Stimulated activated CD8-positive, alpha-beta memory T cell treated with anti-CD3 and anti-CD28 coated beads, Interleukin-7, amount 100 ng/mL, for 4 hours (primary cell): ENCODE data around the gene PDGFB.

Experiments used
- DNase-seq, 2 donors: peaks; one replicate each; pipeline ENCODE4 v3.0.0-alpha.2; 2020; ENCODE audit warnings: low read depth in 2 of 2

The PDGFB gene

DNA sequence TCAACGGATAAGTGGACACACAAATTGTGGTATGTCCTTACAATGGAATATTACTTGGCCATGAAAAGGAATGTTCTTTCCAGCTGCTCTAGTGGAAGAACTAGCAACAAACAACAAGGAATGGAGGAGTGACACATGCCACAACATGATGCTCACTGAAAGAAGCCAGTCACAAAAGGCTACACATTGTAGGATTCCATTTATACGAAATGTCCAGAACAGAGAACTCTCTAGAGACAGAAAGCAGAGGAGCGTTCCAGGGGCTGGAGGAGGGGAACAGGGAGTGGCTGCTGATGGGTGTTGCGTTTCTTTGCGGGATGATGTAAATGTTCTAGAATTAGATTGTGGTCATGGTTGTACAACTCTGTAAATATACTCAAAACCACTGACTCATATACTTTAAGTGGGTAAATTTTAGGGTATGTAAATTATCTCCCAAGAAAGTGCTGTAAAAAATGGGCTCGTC, 32.4 kb upstream of the PDGFB start:
- no peak for DNase-seq

DNA sequence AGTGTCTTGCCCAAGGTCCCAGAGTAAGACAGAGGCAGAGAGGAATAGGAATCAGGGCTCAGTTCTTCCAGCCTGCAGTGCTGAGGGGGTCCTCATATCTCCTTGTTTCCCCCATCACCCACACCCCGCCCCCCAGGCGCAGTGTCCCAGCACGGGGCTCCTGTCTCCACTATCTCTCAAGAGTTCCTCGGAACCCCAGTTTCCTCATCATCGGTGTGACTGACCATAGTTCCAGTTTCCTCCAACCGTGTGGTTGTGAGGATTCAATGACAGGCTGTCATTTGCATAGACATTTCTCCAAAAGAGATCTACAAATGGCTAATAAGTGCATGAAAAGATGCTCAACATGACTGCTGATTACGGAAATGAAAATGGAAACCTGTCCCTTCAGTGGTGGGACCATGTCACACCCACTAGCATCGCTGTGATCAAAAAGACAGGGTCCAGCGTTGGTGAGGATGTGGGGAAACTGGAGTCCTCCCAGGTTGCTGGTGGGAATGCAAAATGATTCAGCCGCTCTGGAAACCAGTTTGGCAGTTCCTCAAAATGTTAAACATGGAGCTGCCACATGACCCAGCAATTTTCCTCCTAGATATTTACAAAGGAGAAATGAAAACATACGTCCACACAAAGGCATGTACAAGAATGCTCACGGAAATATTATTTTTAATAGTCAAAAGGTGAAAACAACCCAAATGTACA, 31.8 kb upstream of the PDGFB start:
- DNase-seq, result no peak

DNA sequence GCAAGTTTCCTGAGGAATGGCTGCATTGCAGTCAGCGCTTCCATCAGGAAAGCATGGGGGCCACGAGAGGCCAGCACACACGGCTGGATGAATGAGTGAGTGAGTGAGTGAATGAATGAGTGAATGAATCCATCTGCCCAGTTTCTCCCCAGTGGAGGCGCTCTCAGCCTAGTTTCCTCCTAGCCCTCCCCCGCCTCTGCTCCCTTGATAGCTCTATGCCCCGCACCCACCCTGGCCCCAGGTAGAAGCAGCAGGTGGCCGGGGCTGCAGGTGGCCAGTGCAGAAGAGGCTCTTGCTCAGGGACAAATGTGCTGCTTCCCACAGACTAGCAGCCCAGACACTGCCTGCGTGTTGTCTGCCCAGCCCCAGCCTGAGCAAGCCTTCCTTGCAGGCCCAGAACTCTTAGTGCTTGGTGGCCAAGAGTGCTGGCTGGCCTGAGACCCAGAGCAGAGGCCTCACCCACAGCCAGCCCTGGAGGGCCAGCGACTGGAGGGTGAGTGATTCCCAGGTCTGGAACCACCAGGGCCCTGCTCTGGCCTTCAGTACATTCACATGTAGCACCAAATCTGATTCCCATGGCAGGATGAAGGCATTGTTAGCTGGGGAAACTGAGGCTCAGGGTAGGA, 31.1 kb upstream of the PDGFB start:
- no peak for DNase-seq

DNA sequence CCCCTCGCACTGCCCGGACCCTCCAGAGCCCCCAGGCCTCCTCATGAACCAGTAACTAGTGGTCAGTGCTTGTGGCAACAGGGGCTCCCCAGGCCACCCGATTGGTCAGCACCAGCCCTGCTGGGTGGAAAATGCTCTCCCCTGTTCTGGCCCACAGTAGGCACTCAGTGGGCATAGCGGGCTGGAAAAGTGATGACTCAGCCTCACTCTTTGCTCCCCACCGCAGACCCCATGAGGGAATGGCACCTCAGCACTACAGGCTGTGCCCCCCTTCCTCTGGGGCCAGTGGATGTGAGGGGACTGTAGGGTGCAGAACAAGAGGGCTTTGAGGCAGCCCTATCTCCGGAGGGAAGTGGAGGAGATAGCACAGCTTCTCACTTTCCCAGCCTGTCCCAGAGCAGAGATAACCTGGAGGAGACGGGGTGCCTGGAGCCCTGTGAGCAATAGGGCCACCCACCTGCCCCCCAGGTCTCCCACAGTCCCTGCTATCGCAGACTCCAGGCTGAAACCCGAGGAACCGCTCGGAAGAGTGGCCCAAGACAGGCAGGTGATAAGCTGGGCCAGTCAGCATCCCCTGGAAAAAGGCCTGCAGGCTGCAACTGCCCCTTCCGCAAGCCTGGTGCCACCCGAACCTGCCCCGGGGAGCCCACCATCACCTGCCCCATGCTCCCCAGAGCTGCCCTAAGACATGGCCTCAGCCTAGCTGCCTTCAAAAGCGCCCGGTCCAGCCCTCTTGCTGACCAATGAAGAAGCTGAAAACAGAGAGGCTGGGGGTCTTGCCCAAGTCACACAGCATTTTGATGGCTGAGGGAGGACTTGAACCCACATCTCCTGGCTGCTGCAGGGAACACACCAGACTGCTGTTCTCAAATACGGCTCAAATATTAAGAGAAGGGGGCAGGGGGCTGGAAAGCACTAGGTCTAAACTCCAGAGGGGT, 29.4 kb upstream of the PDGFB start:
- no peak for DNase-seq

DNA sequence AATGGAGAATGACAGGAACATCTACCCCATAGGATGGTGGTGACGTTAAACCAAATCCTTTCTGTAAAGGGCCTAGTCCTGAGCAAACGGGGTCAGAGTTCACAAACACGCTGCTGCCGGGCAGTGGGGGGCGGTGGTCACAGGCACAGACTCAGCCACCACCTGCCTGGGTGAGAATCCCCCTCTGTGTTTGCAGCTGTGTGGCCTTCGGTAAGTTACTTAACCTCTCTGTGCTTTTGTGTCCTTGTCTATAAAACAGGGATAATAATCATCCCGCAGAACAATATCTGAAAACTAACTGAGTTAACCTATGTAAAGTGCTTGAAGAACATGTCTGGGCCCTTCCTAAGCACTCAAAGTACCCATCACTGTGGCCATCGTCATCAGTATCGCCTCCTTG, 26.0 kb upstream of the PDGFB start:
- DNase-seq, result no peak

DNA sequence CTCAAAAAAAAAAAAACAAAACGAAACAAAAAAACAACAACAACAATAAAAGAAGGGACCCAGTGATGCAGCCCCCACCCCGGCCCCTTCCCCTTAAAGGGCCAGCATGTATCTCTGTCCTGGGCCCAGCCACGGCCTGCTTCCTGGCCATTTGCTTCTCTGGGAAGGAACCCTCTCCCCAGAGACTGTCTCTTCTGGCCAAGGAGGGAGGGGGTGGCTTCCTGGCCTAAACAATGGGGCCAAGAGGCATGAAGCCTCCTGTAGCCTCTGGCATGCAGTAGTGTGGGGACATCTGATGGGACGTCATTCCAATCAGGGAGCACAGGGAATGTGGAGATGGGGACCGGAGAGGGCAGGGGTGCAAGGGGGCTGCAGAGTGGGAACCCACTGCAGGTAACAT, 25.5 kb upstream of the PDGFB start:
- no peak for DNase-seq

DNA sequence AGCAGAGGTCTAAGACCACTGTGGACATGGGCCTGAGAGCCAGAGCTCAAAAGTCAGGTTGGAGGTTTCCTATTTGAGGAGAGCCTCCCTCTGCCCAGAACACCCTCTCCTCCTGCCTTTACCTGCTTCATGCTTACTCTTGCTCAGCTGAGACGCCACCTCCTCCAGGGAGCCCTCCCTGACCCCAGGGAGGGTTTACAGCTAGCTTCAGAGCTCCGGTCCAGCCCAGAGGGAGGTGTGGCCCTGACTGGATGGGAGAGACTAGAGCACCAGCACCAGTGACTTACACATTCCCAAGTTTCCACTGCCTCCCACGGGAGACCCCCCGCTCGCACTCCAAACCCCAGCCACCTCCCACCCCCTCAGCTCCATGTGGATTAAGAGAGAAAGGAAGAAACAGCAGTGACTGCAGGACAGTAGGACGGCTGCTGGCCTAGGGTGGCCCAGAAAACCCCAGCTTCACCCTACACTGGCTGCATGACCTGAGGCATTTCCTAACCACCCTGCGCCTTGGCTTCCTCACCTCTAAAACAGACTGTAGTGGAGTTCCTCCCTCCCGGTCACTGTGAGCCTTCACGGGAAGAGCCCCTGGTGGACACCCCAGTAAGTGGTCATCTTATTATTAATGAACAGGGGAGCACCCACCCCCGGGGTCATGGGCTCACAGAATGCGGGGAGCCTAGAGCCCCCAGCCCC, 24.5 kb upstream of the PDGFB start:
- no peak for DNase-seq

DNA sequence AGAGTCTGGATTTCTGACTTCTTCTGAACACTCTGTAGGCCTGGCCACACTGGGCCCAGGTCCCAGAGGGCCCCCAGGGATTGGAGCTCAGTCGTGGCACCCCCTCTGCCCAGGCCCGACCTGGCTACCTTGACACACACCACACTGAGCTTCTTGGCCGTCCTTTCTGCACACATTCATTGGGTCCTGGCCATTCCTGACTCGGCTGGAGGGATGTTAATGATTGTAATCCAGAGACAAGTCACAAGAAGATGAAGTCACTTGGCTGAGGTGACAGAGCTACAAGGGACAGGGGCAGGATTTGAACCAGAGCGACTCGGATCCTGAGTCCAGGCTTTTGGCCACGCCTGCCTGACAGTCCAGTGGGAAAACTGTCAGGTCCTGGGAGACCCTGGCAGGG, 23.9 kb upstream of the PDGFB start:
- no peak for DNase-seq

DNA sequence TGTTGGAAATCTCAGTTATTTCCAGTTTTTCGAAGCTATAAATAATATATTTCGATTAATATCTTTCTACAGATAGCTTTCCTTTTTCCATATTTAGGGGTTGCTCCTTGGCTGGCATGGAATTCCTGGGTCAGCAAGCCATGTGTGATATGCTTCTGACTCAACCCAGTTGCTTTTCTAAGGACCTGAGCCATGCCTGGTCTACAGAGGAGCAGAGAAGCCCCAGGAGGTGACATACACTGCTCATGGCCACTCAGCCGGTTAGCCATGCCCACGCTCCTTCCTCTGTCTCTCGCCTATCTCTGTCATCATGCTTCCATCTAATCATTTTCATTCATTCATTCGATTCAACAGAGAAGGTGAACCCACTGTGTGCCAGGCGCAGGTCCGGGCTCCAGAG, 23.2 kb upstream of the PDGFB start:
- no peak for DNase-seq

DNA sequence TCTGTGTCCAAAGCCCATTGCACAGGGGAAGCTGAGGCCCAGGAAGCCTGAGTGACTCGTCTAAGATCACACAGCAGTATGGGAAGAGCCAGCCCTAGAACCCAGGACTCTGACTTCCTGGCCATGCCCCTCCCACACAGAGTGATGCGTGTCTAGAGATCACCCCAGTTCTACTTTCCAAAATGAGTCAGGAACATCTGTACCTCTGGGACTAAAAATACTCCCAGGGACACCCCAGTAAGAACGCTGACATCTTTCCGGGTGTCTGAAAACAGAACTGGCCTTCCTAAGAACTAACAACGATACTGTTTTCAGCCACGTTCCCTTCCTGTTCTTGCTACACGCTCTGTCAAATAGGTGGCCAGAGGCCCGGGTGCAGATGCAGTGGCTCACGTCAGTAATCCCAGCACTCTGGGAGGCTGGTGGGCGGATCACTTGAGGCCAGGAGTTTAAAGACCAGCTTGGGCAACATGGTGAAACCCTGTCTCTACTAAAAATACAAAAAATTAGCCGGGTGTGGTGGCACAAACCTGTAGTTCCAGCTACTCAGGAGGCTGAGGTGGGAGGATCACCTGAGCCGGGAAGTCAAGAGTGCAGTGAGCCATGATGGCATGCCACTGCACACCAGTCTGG, 21.7 kb upstream of the PDGFB start:
- DNase-seq, result no peak

DNA sequence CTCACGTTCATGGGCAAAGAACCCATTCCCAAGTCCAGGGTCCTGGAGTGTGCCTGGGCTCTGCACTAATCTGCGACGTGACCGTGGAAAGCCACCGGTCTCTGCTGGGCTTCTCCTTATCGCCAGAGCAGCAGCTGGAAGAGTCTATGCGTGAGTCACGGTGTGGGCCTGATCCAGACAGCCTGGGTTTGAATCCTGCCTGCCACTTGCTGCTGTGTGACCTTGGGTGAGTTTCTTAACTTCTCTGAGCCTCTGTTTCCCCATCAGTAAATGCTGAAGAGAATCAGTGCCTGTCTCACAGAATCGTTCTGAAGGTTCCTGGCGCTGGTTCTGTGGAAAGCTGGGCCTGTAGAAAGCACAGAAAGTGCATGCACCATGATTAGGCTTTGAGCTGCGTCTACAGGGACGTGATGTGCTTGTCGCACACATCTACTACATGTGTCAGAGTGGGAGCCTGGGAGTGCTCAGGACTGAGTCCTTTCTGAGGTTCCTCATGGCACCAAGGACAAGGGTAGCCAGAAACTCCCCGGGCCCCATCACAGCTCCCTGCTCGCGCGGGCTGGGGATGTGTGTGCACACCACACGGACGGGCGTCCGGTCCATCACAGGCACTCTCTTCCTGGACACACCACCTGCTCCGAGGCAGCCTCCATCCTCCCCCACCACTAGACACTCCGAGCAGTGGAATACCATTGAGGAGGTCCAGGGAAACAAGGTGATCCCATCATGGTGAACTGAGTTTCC, 20.5 kb upstream of the PDGFB start:
- no peak for DNase-seq

DNA sequence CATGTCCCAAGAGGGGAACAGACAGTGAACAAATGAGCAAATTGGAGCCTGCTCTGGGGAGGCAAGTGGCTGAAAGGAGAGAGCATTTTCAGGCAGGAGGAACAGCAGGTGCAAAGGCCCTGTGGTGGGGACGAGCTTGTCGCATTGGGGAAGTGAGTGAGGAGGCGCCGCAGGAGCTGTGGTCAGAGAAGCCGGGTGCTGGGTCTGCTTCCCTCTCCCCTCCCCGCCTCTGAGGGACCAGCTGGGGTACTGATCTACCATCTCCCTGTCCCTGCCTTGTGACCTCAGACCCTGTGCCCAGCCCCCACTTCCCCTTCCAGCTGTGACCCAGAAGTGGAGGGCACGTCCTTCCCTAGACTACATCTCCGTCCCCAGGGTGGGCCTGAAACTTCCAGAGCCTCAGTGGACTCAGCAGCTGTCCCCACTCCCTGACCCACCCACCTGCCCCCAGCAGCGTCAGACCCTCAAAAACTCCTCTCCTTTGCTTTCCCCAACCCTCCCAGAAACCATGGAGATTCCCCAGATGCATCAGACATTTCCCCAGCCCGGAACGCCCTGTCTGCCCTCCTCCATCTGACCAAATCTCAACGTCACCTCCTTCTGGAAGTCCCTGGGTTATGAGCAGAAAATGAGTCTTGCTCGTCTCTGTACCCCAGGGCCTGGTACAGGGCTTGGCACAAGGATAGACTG, 19.7 kb upstream of the PDGFB start:
- no peak for DNase-seq

DNA sequence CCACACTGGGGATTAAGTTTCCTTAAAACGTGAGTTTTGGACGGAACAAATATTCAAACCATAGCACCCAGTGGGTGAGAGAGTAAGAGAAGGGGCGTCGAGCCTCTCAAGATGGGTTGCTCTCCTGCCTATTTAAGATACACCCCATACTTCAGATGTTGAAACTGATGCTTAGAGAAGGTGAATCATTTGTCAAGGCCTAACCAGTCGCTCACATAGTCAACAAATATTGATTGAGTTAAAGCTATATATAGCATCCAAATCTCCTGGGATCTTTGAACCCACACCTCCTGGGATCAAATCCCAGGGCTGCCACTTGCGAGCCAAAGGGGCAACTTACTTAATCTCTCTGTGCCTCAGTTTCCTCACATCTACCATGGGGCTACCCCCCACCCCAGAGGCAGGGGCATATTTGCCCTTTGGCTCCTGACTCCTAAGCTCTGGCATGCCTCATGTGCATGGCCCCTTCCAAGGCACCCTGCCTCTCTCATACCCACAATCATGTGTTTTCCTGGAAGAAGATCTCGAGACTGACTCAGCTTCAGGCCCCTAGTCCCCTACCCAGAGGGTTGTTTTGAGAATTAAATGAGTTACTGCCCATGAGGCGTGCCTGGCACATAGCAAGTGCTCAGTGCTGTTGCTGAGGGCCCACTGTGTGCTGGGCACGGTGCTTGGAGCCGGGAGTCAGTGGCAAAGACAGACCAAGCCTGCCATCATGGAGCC, 19.0 kb upstream of the PDGFB start:
- no peak for DNase-seq

DNA sequence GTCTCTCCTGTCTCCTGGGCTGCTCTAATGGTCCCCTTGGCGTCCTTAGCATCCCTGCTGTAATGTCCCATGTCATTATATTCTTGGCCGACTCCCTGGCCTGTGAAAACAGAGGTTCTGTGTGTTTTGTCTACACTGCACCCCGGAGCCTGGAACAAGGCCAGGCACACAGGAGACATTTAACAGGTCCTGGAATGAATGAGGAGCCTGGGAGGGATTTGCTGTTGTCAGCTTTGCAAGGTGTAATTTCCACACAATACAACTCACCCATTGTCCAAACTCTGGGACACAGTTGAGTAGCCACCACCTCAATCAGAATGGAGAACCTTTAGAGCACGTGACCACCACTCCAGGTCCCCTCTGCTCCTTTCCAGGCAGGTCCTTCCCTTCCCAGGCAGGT, 14.9 kb upstream of the PDGFB start:
- DNase-seq, result no peak

DNA sequence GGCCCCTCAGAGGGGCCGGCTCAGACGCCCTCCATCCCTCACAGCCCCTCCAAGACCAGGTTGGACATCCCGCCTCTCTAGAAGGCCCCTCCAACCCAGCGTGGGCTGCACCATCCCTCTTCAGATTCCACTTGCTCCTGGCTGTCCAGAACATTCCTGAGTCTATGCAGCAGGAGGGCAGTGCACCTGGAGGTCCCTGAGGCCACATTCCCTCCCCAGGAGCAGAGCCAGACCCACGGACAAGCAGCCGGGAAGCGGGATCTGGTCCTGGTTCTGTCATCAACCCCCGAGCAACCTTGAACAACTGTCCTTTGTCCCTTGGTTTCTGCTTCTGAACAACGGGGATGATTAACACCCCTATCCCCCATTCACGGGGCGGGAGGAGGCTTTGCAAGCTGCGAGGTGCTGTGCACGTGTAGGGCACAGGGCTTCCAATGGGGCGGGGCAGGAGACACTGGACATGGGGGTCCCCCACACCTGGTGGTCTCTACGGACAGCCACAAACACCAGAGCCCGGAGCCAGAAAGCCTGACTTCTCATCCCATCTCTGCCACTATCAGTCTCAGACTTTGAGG, 13.2 kb upstream of the PDGFB start:
- DNase-seq, result no peak

DNA sequence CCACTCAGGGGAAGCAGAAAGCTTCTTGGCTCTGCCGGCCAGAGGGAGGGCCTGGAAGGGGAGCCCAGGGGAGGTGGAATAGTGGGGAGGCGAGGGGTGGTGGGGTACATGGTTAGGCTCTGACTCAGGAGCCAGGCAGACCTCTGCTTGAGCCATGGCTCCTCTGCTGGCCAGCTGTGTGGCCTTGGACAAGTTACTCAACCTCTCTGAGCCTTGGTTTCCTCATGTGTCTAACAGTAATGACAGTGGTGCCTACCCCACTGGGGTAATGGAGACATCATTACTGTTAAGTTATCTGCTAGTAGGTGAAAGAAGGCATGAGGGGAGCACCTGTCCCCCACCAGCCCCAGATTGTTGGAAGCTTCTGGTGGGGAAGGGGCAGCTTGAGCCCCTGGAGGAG, 12.2 kb upstream of the PDGFB start:
- no peak for DNase-seq

DNA sequence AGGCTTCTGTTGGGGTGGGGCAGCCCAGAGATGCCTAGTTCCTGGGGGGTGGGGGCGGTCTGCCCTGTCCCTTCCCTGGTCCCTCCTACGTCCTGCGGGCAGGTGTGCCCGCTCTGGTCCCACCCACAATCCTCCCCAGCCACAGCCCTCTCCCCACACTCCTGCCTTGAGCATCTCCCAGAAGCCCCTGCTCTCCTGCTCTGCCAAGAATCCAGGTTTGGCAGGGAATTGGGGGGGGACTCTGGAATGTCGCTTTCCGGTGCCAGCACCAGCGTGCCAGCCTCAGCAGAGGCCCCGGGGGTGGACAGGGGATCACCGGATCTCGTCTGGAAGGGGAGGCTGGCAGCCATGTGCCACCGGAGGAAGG, 11.4 kb upstream of the PDGFB start:
- DNase-seq, result no peak

DNA sequence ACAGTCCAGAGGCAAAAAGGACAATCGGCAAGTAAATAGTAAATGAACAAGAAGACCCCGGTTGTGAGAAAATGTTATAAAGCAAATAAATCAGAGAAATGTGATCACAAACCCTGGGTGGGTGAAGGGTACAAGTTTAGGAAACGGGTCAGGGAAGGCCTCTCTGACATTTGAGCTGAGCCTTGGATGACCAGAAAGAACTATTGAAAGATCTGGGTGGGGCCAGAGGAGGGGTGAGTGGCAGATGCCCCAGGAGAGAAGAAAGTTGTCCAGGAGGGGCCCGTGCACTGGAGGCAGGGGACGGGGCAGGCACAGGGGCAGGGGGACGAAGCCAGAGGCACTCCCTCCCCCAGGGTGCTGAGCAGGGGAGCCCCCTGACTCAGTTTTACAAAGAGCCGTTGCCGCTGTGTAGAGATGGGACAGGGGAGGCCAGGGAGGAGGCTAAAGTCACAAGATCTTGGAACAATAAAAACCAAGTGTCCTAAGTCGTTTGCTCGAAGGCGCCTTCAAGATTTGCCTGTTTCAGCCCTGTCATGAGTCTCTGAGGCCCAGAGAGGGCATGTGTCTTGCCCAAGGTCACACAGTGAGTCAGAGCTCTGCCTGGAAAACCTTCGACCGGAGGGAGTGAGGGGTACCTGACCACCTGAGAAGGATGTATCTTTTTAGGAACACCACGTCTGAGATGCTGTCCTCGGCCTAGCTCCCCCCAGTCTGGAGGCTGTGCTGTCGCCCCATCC, 10.8 kb upstream of the PDGFB start:
- DNase-seq, result no peak
